HG02852 (cell line): ENCODE results near the gene KCNE5.
"Not testable (repeated sequence)": the region's sequence is repeated elsewhere in the genome, so short reads cannot be mapped to it uniquely, and the experiment has no call there.

Experiments
- ATAC-seq: cut with Tn5 transposase; IDR thresholded peaks from one replicate; pipeline ENCODE4 v1.9.1; 2021; ENCODE audit warnings: mild to moderate bottlenecking, moderate library complexity; ENCODE audit not compliant: unreplicated experiment

Gene KCNE5

GRCh38 chrX:109624641-109625616 is at the start of gene KCNE5:
Gene KCNE5 (minus strand): TSS chrX:109625172. CDS start chrX:109625020, 152 bp downstream.
- no peak for ATAC-seq

GRCh38 chrX:109672239-109672638 is 47.3 kb upstream of the KCNE5 start:
- ATAC-seq, result no peak

GRCh38 chrX:109671170-109671569 is 46.2 kb upstream of the KCNE5 start:
- not testable (repeated sequence) for ATAC-seq

GRCh38 chrX:109667986-109668385 is 43.0 kb upstream of the KCNE5 start:
- ATAC-seq, result no peak

- ATAC-seq, result no peak
Measured at GRCh38 chrX:109660435-109661143, 35.6 kb upstream of the KCNE5 start.

- no peak for ATAC-seq
Measured at GRCh38 chrX:109658391-109658790, 33.4 kb upstream of the KCNE5 start.

- ATAC-seq, result not testable (repeated sequence)
Measured at GRCh38 chrX:109657364-109657763, 32.4 kb upstream of the KCNE5 start.

- no peak for ATAC-seq
Measured at GRCh38 chrX:109656774-109657173, 31.8 kb upstream of the KCNE5 start.

- no peak for ATAC-seq
Measured at GRCh38 chrX:109655502-109656201, 30.7 kb upstream of the KCNE5 start.

- no peak for ATAC-seq
Measured at GRCh38 chrX:109654516-109655109, 29.6 kb upstream of the KCNE5 start.

- not testable (repeated sequence) for ATAC-seq
Measured at GRCh38 chrX:109644671-109645070, 19.7 kb upstream of the KCNE5 start.

- no peak for ATAC-seq
Measured at GRCh38 chrX:109643687-109644086, 18.7 kb upstream of the KCNE5 start.

GRCh38 chrX:109638158-109638557 is 13.2 kb upstream of the KCNE5 start:
- ATAC-seq, result no peak

GRCh38 chrX:109637477-109637876 is 12.5 kb upstream of the KCNE5 start:
- ATAC-seq, result not testable (repeated sequence)

GRCh38 chrX:109635146-109635545 is 10.2 kb upstream of the KCNE5 start:
- ATAC-seq, result no peak

GRCh38 chrX:109632906-109633504 is 8.0 kb upstream of the KCNE5 start:
- no peak for ATAC-seq

GRCh38 chrX:109629310-109629709 is 4.3 kb upstream of the KCNE5 start:
- no peak for ATAC-seq

- no peak for ATAC-seq
Measured at GRCh38 chrX:109626637-109627036, 1.7 kb upstream of the KCNE5 start.

- ATAC-seq, result no peak
Measured at GRCh38 chrX:109623997-109624396, 975 bp downstream of the KCNE5 start.

- no peak for ATAC-seq
Measured at GRCh38 chrX:109622270-109622669, 2.7 kb downstream of the KCNE5 start.
